Measurements from ENCODE around the gene ITGA5. TPM values are rescaled to one million over a fixed set of nuclear protein-coding genes. Genes with fewer than 3 reads are reported as not detected.

Gene ITGA5
- total RNA-seq, 6 experiments from 2014 or later: 261 to 355 (median 329) TPM

- Mint-ChIP-seq H3K27ac (peak overlapping the region; percentile 96), H3K4me3 (peak overlapping the region; percentile 75; the same call in 1 of the 2 replicates), H3K27me3 (ENCODE audit: insufficient read depth) (no peaks in the 10 kb centered on the region), H3K36me3 (ENCODE audit: low read depth) (peaks cover 21% of the 10 kb centered on the region), H3K9me3 (no peaks in the 10 kb centered on the region), H3K4me1 (ENCODE audit: low read depth) (peaks cover 43% of the 10 kb centered on the region)
- TF ChIP-seq CTCF (IDR thresholded peaks at IDR 0.05): no peak
- peak; percentile 29 for DNase-seq
Observed at GRCh38 chr12:54352891-54353874, 65.9 kb downstream of the ITGA5 start.

DNA sequence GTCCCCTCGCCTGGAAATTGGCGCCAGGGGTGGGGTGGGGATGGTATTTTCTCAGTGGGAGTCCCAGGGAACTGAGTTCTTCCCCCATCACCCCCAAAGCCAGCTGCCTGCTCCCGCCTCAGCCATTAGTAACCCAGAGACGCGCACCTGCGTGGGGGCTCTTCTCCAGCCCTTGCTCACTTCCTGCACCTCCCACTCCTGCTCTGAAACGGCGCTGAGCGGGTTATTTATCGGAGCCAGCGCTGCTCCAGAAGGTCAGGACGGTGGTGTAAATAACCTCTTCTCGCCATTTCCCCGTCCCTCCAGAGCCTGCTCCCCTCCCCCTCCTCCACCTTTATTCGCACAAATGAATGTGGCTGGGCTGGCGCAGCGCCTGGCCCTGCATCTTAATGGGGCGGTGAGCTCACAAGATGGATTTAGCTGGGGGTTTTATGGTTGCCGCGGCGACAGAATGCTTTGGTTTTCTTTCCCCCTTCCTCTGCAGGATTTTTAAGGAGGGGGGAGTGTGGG is 67.0 kb downstream of the ITGA5 start:
- Mint-ChIP-seq H3K9me3 (no peaks in the 10 kb centered on the region), H3K27me3 (ENCODE audit: insufficient read depth) (no peaks in the 10 kb centered on the region), H3K4me3 (peak overlapping the region; percentile 75), H3K27ac (peak overlapping the region; percentile 96), H3K36me3 (ENCODE audit: low read depth) (peaks cover 28% of the 10 kb centered on the region), H3K4me1 (ENCODE audit: low read depth) (peaks cover 43% of the 10 kb centered on the region)
- no peak for TF ChIP-seq CTCF (IDR thresholded peaks at IDR 0.05)
- DNase-seq: peak; percentile 26

DNA sequence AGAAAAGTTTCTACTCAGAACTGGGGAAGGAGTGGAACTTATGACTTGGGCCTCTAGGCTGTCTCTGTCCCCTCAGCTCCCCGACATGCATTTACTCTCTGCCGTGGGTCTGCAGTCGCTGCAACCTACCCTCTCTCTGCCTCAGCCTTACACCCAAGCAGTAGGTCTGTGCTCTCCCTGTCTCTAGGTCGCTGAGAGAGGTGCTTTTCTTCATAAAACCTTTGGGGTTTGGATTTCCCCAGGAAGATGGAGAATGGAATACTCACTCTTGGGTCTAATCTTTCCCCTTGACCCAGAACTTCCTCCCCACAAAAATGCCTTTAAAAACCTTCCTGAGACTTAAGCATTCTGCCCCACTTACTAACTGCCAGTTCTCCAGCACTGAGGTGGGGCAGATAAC is 67.7 kb downstream of the ITGA5 start:
- Mint-ChIP-seq H3K36me3 (ENCODE audit: low read depth) (peaks cover 32% of the 10 kb centered on the region), H3K27me3 (ENCODE audit: insufficient read depth) (no peaks in the 10 kb centered on the region), H3K4me1 (ENCODE audit: low read depth) (peaks cover 43% of the 10 kb centered on the region), H3K9me3 (no peaks in the 10 kb centered on the region), H3K27ac (peak overlapping the region; percentile 96), H3K4me3 (no peak overlapping the region)
- no peak for DNase-seq
- TF ChIP-seq CTCF (IDR thresholded peaks at IDR 0.05): no peak

DNA sequence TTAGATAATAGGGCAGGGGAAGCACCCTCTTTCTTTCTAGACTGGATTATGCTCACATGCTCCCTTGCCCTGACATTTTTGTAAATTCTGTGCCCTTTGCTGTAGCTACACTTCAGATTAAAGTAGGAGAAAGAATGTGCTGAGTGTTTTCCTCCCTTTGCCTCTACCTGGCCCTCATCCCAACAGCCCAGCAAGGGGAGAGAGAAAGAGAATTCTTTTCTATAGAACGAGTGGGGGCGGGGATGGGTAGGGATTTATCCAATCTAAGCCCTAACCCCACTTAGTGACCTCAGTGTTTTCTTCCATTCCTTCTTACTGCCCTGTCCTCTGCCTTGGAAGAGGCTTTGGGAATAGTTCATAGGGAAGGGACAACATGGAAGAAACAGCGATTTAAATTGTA is 68.3 kb downstream of the ITGA5 start:
- Mint-ChIP-seq H3K36me3 (ENCODE audit: low read depth) (peaks cover 32% of the 10 kb centered on the region), H3K27ac (peak overlapping the region; percentile 96), H3K9me3 (no peaks in the 10 kb centered on the region), H3K4me3 (no peak overlapping the region), H3K27me3 (ENCODE audit: insufficient read depth) (no peaks in the 10 kb centered on the region), H3K4me1 (ENCODE audit: low read depth) (peaks cover 43% of the 10 kb centered on the region)
- no peak for TF ChIP-seq CTCF (IDR thresholded peaks at IDR 0.05)
- DNase-seq: no peak

DNA sequence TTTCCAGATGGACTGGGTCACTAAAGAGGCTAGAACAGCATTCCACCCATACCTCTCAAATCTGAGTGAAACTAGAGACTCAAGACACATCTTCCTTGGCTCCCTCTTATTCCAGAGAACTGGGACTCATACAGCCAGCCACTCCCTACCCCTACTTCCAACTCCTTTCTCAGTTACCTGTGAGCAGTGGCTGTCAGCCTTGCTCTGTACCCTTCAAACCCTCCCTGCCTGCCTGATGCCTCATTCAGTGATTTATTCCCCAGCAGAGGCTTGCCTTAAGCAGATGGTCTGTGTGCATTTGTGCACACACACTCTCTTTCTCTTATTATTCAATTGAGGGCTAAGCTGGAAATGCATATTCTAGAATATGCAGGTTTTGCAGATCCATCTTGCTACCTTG is 69.4 kb downstream of the ITGA5 start:
- Mint-ChIP-seq H3K4me1 (ENCODE audit: low read depth) (peaks cover 38% of the 10 kb centered on the region), H3K9me3 (no peaks in the 10 kb centered on the region), H3K4me3 (no peak overlapping the region), H3K36me3 (ENCODE audit: low read depth) (peaks cover 38% of the 10 kb centered on the region), H3K27ac (peak overlapping the region; percentile 2; the same call in 1 of the 2 replicates), H3K27me3 (ENCODE audit: insufficient read depth) (no peaks in the 10 kb centered on the region)
- TF ChIP-seq CTCF (IDR thresholded peaks at IDR 0.05): no peak
- no peak for DNase-seq
